Right lobe of liver (tissue), 4 donors: ENCODE data around the gene PIK3R5.

Source experiments
- POLR2A ChIP-seq: fragments of 450-650 bp; IDR thresholded peaks from one replicate; pipeline ENCODE4 v1.6.1; 2017; ENCODE audit warnings: antibody characterized with exemption, mild to moderate bottlenecking
- TF ChIP-seq, protein P1 (sequence below), 4 donors: fragments of 200-600 bp in 3 of 4; fragments of 450-650 bp in 1 of 4; IDR thresholded peaks; one replicate each; pipeline versions ENCODE4 v1.5.1 to v1.8.0; 2016 to 2022; ENCODE audit warnings: antibody characterized with exemption in 4 of 4, mild to moderate bottlenecking in 2 of 4
- donor health status: DM: no; HTN: no; CAD: no.
- donor health status: DM: no; HTN: no; CAD: no.
- donor health status: DM: no; HTN: yes; CAD: no.

DNA sequence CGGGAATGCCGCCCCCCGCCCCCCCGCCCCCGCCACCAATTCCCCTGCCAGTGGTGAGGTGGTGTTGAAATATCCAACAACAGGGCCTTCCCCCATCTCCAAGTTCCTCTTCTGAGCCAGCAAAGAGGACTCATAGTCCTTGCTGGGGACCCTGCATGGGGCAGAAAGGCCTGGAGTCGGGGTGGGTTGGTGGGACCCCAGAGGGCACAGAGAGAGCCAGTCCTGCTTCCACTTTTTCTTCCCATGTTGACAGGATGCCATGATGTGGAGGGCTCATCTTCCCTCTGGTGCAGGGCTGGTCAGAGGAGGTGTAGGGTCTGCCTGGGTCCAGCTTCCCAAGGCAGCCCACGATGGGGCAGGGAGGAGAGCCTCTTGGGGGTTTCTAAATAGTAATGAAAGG is 49.0 kb downstream of the PIK3R5 start:
- TF ChIP-seq, protein P1, sequence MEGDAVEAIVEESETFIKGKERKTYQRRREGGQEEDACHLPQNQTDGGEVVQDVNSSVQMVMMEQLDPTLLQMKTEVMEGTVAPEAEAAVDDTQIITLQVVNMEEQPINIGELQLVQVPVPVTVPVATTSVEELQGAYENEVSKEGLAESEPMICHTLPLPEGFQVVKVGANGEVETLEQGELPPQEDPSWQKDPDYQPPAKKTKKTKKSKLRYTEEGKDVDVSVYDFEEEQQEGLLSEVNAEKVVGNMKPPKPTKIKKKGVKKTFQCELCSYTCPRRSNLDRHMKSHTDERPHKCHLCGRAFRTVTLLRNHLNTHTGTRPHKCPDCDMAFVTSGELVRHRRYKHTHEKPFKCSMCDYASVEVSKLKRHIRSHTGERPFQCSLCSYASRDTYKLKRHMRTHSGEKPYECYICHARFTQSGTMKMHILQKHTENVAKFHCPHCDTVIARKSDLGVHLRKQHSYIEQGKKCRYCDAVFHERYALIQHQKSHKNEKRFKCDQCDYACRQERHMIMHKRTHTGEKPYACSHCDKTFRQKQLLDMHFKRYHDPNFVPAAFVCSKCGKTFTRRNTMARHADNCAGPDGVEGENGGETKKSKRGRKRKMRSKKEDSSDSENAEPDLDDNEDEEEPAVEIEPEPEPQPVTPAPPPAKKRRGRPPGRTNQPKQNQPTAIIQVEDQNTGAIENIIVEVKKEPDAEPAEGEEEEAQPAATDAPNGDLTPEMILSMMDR (IDR thresholded peaks at IDR 0.05), result no peak
- no peak for TF ChIP-seq POLR2A
